ENCODE data around the gene ITGA8. TPM values are rescaled to one million over a fixed set of nuclear protein-coding genes. Genes with fewer than 3 reads are reported as not detected.
A peak's percentile ranks its signal among the peaks of the same experiment; 100 is the strongest.

The ITGA8 gene
- total RNA-seq, 1 experiment from 2014 or later, result not detected

DNA sequence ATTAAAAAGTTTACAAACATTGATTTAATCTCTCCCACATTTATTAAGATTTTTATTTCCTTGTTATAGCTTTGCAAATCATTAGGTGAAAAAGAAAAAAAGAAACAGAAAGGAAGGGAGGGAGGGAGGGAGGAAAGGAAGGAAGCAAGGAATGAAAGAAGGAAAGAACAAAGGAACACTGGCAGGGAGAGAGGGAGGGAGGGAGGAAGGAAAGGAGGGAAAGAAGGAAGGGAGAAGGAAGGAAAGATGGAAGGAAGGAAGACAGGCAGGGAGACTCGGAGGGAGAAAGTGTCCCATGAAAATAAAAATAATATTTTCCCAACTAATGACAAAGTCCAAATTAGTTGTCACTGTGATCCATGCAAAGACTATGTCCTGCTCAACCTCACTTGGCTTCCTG, 6.3 kb upstream of the ITGA8 start:
- Mint-ChIP-seq H3K9me3 (ENCODE audit: low read depth, unreplicated experiment) (no peaks in the 10 kb centered on the region), H3K27me3 (ENCODE audit: unreplicated experiment) (peaks cover 10% of the 10 kb centered on the region), H3K4me1 (ENCODE audit: low read depth, unreplicated experiment) (no peaks in the 10 kb centered on the region), H3K36me3 (ENCODE audit: insufficient read depth, unreplicated experiment) (no peaks in the 10 kb centered on the region), H3K27ac (ENCODE audit: unreplicated experiment) (no peak overlapping the region), H3K4me3 (ENCODE audit: low read depth, unreplicated experiment) (no peak overlapping the region)
- CTCF ChIA-PET, result no interaction called here
- intact Hi-C loops (cut with micrococcal nuclease; ENCODE audit: unreplicated experiment), result loop anchor here (2.0 kb wide), 1 partner anchor 99 kb away; no protein-coding TSS in a partner anchor
- no peak for DNase-seq
- TF ChIP-seq, protein P1, sequence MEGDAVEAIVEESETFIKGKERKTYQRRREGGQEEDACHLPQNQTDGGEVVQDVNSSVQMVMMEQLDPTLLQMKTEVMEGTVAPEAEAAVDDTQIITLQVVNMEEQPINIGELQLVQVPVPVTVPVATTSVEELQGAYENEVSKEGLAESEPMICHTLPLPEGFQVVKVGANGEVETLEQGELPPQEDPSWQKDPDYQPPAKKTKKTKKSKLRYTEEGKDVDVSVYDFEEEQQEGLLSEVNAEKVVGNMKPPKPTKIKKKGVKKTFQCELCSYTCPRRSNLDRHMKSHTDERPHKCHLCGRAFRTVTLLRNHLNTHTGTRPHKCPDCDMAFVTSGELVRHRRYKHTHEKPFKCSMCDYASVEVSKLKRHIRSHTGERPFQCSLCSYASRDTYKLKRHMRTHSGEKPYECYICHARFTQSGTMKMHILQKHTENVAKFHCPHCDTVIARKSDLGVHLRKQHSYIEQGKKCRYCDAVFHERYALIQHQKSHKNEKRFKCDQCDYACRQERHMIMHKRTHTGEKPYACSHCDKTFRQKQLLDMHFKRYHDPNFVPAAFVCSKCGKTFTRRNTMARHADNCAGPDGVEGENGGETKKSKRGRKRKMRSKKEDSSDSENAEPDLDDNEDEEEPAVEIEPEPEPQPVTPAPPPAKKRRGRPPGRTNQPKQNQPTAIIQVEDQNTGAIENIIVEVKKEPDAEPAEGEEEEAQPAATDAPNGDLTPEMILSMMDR (IDR thresholded peaks at IDR 0.05; ENCODE audit: unreplicated experiment), result peak; percentile 10
- BruUV-seq (replicated peaks), result no TSS peak

DNA sequence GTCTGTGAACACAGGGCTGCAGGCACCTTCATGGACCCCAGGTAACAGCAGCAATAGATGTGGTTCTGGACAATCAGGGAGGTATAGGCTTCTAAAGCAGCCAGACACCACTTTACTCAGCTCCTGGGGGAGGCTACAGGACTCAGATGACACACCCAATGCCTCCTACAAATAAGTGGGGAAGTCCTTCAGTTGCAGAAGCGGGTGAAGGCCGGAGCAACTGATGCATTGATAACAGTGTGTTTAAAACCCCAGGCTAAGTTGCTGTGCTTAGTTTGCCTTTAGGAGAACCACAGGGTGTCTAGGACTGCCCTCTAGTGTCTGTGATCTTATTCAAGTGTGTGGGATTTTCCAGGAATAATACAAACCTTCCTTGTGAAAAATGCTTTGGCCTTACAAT, 5.9 kb upstream of the ITGA8 start:
- TF ChIP-seq, protein P1 (IDR thresholded peaks at IDR 0.05; ENCODE audit: unreplicated experiment), result peak; percentile 41
- Mint-ChIP-seq H3K27ac (ENCODE audit: unreplicated experiment) (no peak overlapping the region), H3K4me3 (ENCODE audit: low read depth, unreplicated experiment) (no peak overlapping the region), H3K4me1 (ENCODE audit: low read depth, unreplicated experiment) (no peaks in the 10 kb centered on the region), H3K9me3 (ENCODE audit: low read depth, unreplicated experiment) (no peaks in the 10 kb centered on the region), H3K36me3 (ENCODE audit: insufficient read depth, unreplicated experiment) (no peaks in the 10 kb centered on the region), H3K27me3 (ENCODE audit: unreplicated experiment) (peaks cover 14% of the 10 kb centered on the region)
- intact Hi-C loops (cut with micrococcal nuclease; ENCODE audit: unreplicated experiment), result loop anchor here (1.0 to 2.0 kb wide), 2 partner anchors 99 to 291 kb away; no protein-coding TSS in a partner anchor
- CTCF ChIA-PET, result no interaction called here
- no TSS peak for BruUV-seq (replicated peaks)
- peak; percentile 25 for DNase-seq

DNA sequence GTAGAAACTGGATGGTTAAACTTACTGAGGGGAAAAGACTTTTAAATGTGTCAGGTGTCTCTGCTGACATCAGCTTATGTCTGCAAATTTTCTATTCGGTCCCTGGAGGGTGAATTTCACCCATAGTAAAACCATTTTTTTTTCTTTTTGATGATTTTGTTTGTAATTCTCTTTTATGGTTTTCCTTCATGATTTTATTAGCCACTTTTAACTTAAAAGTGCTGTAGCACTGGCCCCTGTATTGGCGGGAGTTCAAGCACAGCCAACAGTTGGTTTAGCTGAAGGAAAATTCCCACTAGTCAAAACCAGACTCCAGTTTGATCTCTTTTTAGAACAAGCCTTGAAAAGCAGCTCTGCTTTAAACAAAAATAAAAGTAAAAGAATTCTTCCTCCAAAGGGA, 5.0 kb upstream of the ITGA8 start:
- CTCF ChIA-PET, result no interaction called here

DNA sequence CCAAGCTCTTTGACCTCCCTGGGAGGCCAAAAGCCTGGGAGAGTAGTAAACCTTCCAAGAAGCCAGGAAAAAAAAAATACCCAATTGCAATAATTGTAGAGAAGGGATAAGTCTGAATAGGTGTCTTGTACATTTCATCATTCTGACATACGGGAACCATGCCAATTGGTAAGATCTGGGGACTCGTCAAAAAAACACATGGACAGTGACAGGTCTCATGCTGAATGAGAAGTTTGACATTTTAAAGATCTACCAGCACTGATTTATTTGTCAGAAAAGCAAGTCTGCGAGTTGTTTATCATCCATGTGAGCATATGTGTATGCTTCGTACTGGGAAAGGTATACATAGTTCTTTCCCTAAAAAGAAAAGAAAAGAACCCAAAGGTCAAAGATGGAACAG, 4.1 kb upstream of the ITGA8 start:
- Mint-ChIP-seq H3K36me3 (ENCODE audit: insufficient read depth, unreplicated experiment) (no peaks in the 10 kb centered on the region), H3K27me3 (ENCODE audit: unreplicated experiment) (peaks cover 23% of the 10 kb centered on the region), H3K9me3 (ENCODE audit: low read depth, unreplicated experiment) (no peaks in the 10 kb centered on the region), H3K4me3 (ENCODE audit: low read depth, unreplicated experiment) (no peak overlapping the region), H3K4me1 (ENCODE audit: low read depth, unreplicated experiment) (no peaks in the 10 kb centered on the region), H3K27ac (ENCODE audit: unreplicated experiment) (no peak overlapping the region)
- CTCF ChIA-PET, result no interaction called here
- BruUV-seq (replicated peaks), result no TSS peak
- DNase-seq, result no peak
- TF ChIP-seq, protein P1 (IDR thresholded peaks at IDR 0.05; ENCODE audit: unreplicated experiment), result no peak
- intact Hi-C loops (cut with micrococcal nuclease; ENCODE audit: unreplicated experiment), result no loop called here

More for the DNA sequence above, 5.0 kb upstream of the ITGA8 start:
- no peak overlapping the region for H3K27ac Mint-ChIP-seq (ENCODE audit: unreplicated experiment)
- no peaks in the 10 kb centered on the region for H3K4me1 Mint-ChIP-seq (ENCODE audit: low read depth, unreplicated experiment)
- H3K27me3 Mint-ChIP-seq (ENCODE audit: unreplicated experiment), result peaks cover 17% of the 10 kb centered on the region
- no peaks in the 10 kb centered on the region for H3K9me3 Mint-ChIP-seq (ENCODE audit: low read depth, unreplicated experiment)
- H3K4me3 Mint-ChIP-seq (ENCODE audit: low read depth, unreplicated experiment), result no peak overlapping the region
- no peak for DNase-seq
- no peaks in the 10 kb centered on the region for H3K36me3 Mint-ChIP-seq (ENCODE audit: insufficient read depth, unreplicated experiment)
- intact Hi-C loops (cut with micrococcal nuclease; ENCODE audit: unreplicated experiment), result loop anchor here (1.0 kb wide), 1 partner anchor 290 kb away; no protein-coding TSS in a partner anchor
- TF ChIP-seq, protein P1 (IDR thresholded peaks at IDR 0.05; ENCODE audit: unreplicated experiment), result no peak
- no TSS peak for BruUV-seq (replicated peaks)
